ENCODE results near the gene LBHD2. TPM values are rescaled to one million over a fixed set of nuclear protein-coding genes. Genes with fewer than 3 reads are reported as not detected.

LBHD2 gene
- total and polyA plus RNA-seq, 10 of the 15 experiments (the other 5 are each of a cell fraction or from before 2014, with no cell fraction given): not detected

DNA sequence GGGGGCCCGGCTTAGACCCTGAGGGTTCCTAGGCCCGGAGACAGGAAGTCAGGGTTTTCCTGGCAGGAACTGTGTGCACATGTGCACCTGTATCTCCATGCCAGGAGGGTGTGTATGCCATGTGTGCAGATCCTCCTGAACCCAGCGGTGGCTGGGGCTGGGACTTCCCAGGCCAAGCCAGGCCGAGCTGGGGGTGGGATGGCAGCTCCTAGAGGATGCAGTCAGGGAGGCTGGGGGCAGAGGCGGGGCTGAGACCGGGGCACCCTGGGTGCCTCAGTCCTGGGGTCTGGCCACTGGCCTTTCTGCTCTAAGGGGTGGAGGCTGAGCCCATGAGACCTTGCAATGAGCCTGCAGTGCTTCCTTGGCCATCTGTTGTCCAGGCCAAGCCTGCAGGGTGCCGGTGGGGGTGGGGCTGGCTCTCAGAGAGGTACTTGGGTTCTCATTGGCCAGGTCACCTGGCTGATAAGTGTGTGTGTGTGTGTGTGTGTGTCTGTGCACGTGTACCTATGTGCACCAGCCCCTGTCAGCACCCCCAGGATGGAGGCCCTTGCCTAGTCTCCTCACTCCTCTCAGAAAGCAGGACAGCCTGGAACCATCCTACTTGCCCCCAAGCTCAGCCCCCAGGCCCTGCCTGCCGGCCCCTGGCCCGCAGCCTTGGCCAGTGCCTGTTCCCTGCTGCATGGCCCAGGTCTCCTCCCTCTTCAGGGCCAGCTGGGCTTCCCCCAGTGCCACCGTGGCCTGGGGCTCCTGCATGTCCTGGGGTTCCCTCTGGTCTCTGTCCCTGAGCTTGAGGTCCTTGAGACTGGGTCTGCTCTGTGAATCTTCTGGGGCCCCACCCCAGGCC, 28.6 kb downstream of the LBHD2 start:
- no peak for FAIRE-seq

More for the DNA sequence above, 28.6 kb downstream of the LBHD2 start:
- TF ChIP-seq LARP7 (IDR thresholded peaks at IDR 0.05) (0 out of 2 replicates have a peak, but pooled peaks have one; percentile 50), EED (IDR thresholded peaks at IDR 0.05; ENCODE audit: low read depth) (peak; percentile 58; the same call in 1 of the 2 replicates), BHLHE40 (IDR thresholded peaks at IDR 0.05; ENCODE audit: borderline replicate concordance in 1 of 2, low read depth in 2 of 2, low read length in 1 of 2) (peak in 1 of 2 experiments; percentile 23; a peak in 1 of 4 replicates), CHD2 (IDR thresholded peaks at IDR 0.05; ENCODE audit: borderline replicate concordance, low read depth, low read length) (0 out of 2 replicates have a peak, but pooled peaks have one; percentile 16), MEF2B (IDR thresholded peaks at IDR 0.05; ENCODE audit: partially characterized antibody, poor library complexity, severe bottlenecking) (no peak), RUNX3 (IDR thresholded peaks at IDR 0.05; ENCODE audit: low read length) (no peak; the same call in 1 of the 2 replicates), SMARCA5 (IDR thresholded peaks at IDR 0.05) (0 out of 2 replicates have a peak, but pooled peaks have one; percentile 36), IKZF2 (IDR thresholded peaks at IDR 0.05) (peak in 1 of 2 experiments; percentile 7; a peak in 1 of 4 replicates), SP1 (IDR thresholded peaks at IDR 0.05; ENCODE audit: low read depth, low read length) (no peak), JUND (IDR thresholded peaks at IDR 0.05; ENCODE audit: low read depth, low read length) (no peak)
- TF ChIP-seq, protein P1, sequence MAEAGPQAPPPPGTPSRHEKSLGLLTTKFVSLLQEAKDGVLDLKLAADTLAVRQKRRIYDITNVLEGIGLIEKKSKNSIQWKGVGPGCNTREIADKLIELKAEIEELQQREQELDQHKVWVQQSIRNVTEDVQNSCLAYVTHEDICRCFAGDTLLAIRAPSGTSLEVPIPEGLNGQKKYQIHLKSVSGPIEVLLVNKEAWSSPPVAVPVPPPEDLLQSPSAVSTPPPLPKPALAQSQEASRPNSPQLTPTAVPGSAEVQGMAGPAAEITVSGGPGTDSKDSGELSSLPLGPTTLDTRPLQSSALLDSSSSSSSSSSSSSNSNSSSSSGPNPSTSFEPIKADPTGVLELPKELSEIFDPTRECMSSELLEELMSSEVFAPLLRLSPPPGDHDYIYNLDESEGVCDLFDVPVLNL (IDR thresholded peaks at IDR 0.05; ENCODE audit: low read depth, low read length): no peak
- TF ChIP-seq, protein P2, sequence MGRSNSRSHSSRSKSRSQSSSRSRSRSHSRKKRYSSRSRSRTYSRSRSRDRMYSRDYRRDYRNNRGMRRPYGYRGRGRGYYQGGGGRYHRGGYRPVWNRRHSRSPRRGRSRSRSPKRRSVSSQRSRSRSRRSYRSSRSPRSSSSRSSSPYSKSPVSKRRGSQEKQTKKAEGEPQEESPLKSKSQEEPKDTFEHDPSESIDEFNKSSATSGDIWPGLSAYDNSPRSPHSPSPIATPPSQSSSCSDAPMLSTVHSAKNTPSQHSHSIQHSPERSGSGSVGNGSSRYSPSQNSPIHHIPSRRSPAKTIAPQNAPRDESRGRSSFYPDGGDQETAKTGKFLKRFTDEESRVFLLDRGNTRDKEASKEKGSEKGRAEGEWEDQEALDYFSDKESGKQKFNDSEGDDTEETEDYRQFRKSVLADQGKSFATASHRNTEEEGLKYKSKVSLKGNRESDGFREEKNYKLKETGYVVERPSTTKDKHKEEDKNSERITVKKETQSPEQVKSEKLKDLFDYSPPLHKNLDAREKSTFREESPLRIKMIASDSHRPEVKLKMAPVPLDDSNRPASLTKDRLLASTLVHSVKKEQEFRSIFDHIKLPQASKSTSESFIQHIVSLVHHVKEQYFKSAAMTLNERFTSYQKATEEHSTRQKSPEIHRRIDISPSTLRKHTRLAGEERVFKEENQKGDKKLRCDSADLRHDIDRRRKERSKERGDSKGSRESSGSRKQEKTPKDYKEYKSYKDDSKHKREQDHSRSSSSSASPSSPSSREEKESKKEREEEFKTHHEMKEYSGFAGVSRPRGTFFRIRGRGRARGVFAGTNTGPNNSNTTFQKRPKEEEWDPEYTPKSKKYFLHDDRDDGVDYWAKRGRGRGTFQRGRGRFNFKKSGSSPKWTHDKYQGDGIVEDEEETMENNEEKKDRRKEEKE (IDR thresholded peaks at IDR 0.05): no peak
- WGBS (ENCODE audit: insufficient coverage, insufficient replicate concordance, low lambda C conversion rate, missing lambda C conversion rate): 28% methylated on average over 11 of the region's 11 CpGs
- H3K4me1 ChIP-seq (ENCODE audit: control insufficient read depth, insufficient read depth, low read length): peaks cover 68% of the 10 kb centered on the region
- POLR2A ChIA-PET: interaction anchor here (1.0 to 1.2 kb wide), 2 partner anchors 9 to 28 kb away, joined by 3 read pairs; no protein-coding TSS in a partner anchor
- BruUV-seq (replicated peaks): no TSS peak
- CTCF ChIA-PET: interaction anchor here (0.6 to 2.0 kb wide), 5 partner anchors 8 to 38 kb away, joined by 3 to 10 read pairs (median 3); partner anchors contain the start of gene TNFAIP2
- H4K20me1 ChIP-seq (ENCODE audit: control insufficient read depth, insufficient read depth): no peaks in the 10 kb centered on the region
- in situ Hi-C loops (cut with MboI): no loop called here
- ATAC-seq (peak; percentile 3), DNase-seq (ENCODE audit: low read depth, low spot score) (no peak)
- RAD21 ChIA-PET (ENCODE audit: unreplicated experiment): interaction anchor here (1.1 to 1.6 kb wide), 2 partner anchors 28 to 72 kb away, joined by 3 to 7 read pairs; no protein-coding TSS in a partner anchor
- no peaks in the 10 kb centered on the region for H3K36me3 ChIP-seq (ENCODE audit: control insufficient read depth in 2 of 2, insufficient read depth in 2 of 2, low read length in 1 of 2)
- peak overlapping the region; percentile 59 for H3K9ac ChIP-seq (ENCODE audit: control insufficient read depth, insufficient read depth, low read length)
- H3K4me3 ChIP-seq: no peak overlapping the region; the same call in 1 of the 2 replicates
- peak overlapping the region; percentile 79 for H3K27ac ChIP-seq (ENCODE audit: control insufficient read depth, insufficient read depth)
- H3K27me3 ChIP-seq (replicated peaks in 1 of 2; ENCODE audit: control insufficient read depth in 2 of 2, insufficient read depth in 2 of 2, low read length in 1 of 2): no peaks in the 10 kb centered on the region
- peak overlapping the region; percentile 53 for H2AFZ ChIP-seq (ENCODE audit: control insufficient read depth, low read depth, low read length)
- SMC1A ChIA-PET (ENCODE audit: uncharacterized antibody, unreplicated experiment): interaction anchor here (0.6 to 4.9 kb wide), 3 partner anchors 11 to 29 kb away, joined by 3 to 22 read pairs (median 3); no protein-coding TSS in a partner anchor
- H3K9me3 ChIP-seq (replicated peaks; ENCODE audit: control insufficient read depth, insufficient read depth, low read length): no peaks in the 10 kb centered on the region
- H3K79me2 ChIP-seq (ENCODE audit: control insufficient read depth, insufficient read depth, low read length): no peaks in the 10 kb centered on the region
- H3K4me2 ChIP-seq (ENCODE audit: control insufficient read depth, insufficient read depth): peak overlapping the region; percentile 54
- intact Hi-C loops (cut with micrococcal nuclease; ENCODE audit: unreplicated experiment): no loop called here
